Middle frontal gyrus (tissue), 1 donor: ENCODE results near the gene STX18.
A peak's percentile ranks its signal among the peaks of the same experiment; 100 is the strongest.
"Not testable (repeated sequence)": the region's sequence is repeated elsewhere in the genome, so short reads cannot be mapped to it uniquely, and the experiment has no call there.

Experiments used
- DNase-seq: peaks from one replicate; pipeline ENCODE4 v3.0.0-alpha.2; 2015; ENCODE audit warnings: low spot score; ENCODE audit errors: extremely low spot score

Gene STX18

GRCh38 chr4:4541661-4542570, at the start of gene STX18:
TSS of gene STX18 (minus strand) at chr4:4542048. CDS start at chr4:4541964, 84 bp downstream.
- peak; percentile 53 for DNase-seq

- no peak for DNase-seq
These were observed 49.2 kb upstream of the STX18 start for GRCh38 chr4:4591071-4591470.

GRCh38 chr4:4590546-4590945, 48.7 kb upstream of the STX18 start:
- DNase-seq, result no peak

GRCh38 chr4:4585012-4585670, 43.3 kb upstream of the STX18 start:
- no peak for DNase-seq

GRCh38 chr4:4583606-4584005, 41.8 kb upstream of the STX18 start:
- no peak for DNase-seq

- no peak for DNase-seq
These were observed 40.8 kb upstream of the STX18 start for GRCh38 chr4:4582653-4583052.

- no peak for DNase-seq
These were observed 38.6 kb upstream of the STX18 start for GRCh38 chr4:4580494-4580893.

- DNase-seq, result no peak
These were observed 37.1 kb upstream of the STX18 start for GRCh38 chr4:4578981-4579380.

- DNase-seq, result no peak
These were observed 35.6 kb upstream of the STX18 start for GRCh38 chr4:4577359-4577875.

- no peak for DNase-seq
These were observed 33.7 kb upstream of the STX18 start for GRCh38 chr4:4575284-4576211.

GRCh38 chr4:4574792-4575191, 32.9 kb upstream of the STX18 start:
- DNase-seq, result no peak

- no peak for DNase-seq
These were observed 32.2 kb upstream of the STX18 start for GRCh38 chr4:4574052-4574451.

- DNase-seq, result no peak
These were observed 31.0 kb upstream of the STX18 start for GRCh38 chr4:4572821-4573220.

- not testable (repeated sequence) for DNase-seq
These were observed 28.0 kb upstream of the STX18 start for GRCh38 chr4:4569861-4570260.

GRCh38 chr4:4568806-4569427, 27.1 kb upstream of the STX18 start:
- DNase-seq, result no peak

GRCh38 chr4:4566359-4566758, 24.5 kb upstream of the STX18 start:
- DNase-seq, result not testable (repeated sequence)

- no peak for DNase-seq
These were observed 22.7 kb upstream of the STX18 start for GRCh38 chr4:4564522-4564921.

GRCh38 chr4:4560642-4561041, 18.8 kb upstream of the STX18 start:
- no peak for DNase-seq

GRCh38 chr4:4560136-4560535, 18.3 kb upstream of the STX18 start:
- DNase-seq, result no peak

- no peak for DNase-seq
These were observed 17.7 kb upstream of the STX18 start for GRCh38 chr4:4559596-4559995.

GRCh38 chr4:4558881-4559280, 17.0 kb upstream of the STX18 start:
- DNase-seq, result no peak
